NCI-H2081 (cell line): Measurements from ENCODE around the gene SACS.
"Not testable (repeated sequence)": the region's sequence is repeated elsewhere in the genome, so short reads cannot be mapped to it uniquely, and the experiment has no call there.

Experiments used
- DNase-seq, 2 experiments: peaks; one replicate each; lab custom pipeline; 2025; lab: John Stamatoyannopoulos, UW

Gene SACS

GRCh38 chr13:23414682-23415081 is 18.8 kb downstream of the SACS start:
- DNase-seq = no peak

GRCh38 chr13:23411706-23412105 is 21.8 kb downstream of the SACS start:
- no peak for DNase-seq

- no peak for DNase-seq
Observed at GRCh38 chr13:23411220-23411619, 22.3 kb downstream of the SACS start.

GRCh38 chr13:23408026-23408425 is 25.5 kb downstream of the SACS start:
- DNase-seq = no peak

- not testable (repeated sequence) for DNase-seq
Observed at GRCh38 chr13:23401156-23401555, 32.3 kb downstream of the SACS start.

GRCh38 chr13:23399347-23399746 is 34.2 kb downstream of the SACS start:
- no peak for DNase-seq

GRCh38 chr13:23394821-23395220 is 38.7 kb downstream of the SACS start:
- no peak for DNase-seq

GRCh38 chr13:23392925-23393645 is 40.4 kb downstream of the SACS start:
- DNase-seq = no peak

- DNase-seq = no peak
Observed at GRCh38 chr13:23392313-23392712, 41.2 kb downstream of the SACS start.

GRCh38 chr13:23391752-23392151 is 41.8 kb downstream of the SACS start:
- no peak for DNase-seq

- no peak for DNase-seq
Observed at GRCh38 chr13:23386533-23386932, 47.0 kb downstream of the SACS start.

- no peak for DNase-seq
Observed at GRCh38 chr13:23385931-23386330, 47.6 kb downstream of the SACS start.

GRCh38 chr13:23384111-23384510 is 49.4 kb downstream of the SACS start:
- no peak for DNase-seq

GRCh38 chr13:23383151-23383550 is 50.4 kb downstream of the SACS start:
- no peak for DNase-seq

GRCh38 chr13:23381866-23382265 is 51.6 kb downstream of the SACS start:
- DNase-seq = peak; percentile 5 to 29

- no peak for DNase-seq
Observed at GRCh38 chr13:23380534-23380933, 53.0 kb downstream of the SACS start.

GRCh38 chr13:23377983-23378632 is 55.4 kb downstream of the SACS start:
- DNase-seq = no peak

GRCh38 chr13:23377579-23377978 is 55.9 kb downstream of the SACS start:
- no peak for DNase-seq

GRCh38 chr13:23375001-23375971 is 58.2 kb downstream of the SACS start:
- DNase-seq = peak; percentile 78 to 80

- DNase-seq = no peak
Observed at GRCh38 chr13:23372264-23372906, 61.1 kb downstream of the SACS start.

- no peak for DNase-seq
Observed at GRCh38 chr13:23367907-23368306, 65.6 kb downstream of the SACS start.

- no peak for DNase-seq
Observed at GRCh38 chr13:23365652-23366051, 67.8 kb downstream of the SACS start.
